IMR-90 (cell line): ENCODE data around the gene AUTS2. TPM values are rescaled to one million over a fixed set of nuclear protein-coding genes. Genes with fewer than 3 reads are reported as not detected.

ENCODE experiments used
- ATAC-seq: fragments of 200-7000 bp; cut with Tn5 transposase; 2 replicates; pipeline ENCODE4 v1.9.1; 2020; ENCODE audit warnings: low read depth, mild to moderate bottlenecking, moderate library complexity
- BruUV-seq: library from RNA; stranded (reverse); fragments of 400-500 nt; replicated peaks from 2 replicates; lab custom pipeline; 2021; lab: Mats Ljungman, UMichigan
- CTCF ChIA-PET: fragments of 300-600 bp; formaldehyde crosslinking; extraction: SDS; loops from one replicate; lab custom pipeline; 2021; ENCODE audit warnings: antibody characterized with exemption; lab: Yijun Ruan, JAX
- POLR2A ChIA-PET: fragments of 300-600 bp; sonication (Branson Sonifier 250); formaldehyde crosslinking; loops from one replicate; lab custom pipeline; 2022; ENCODE audit warnings: antibody characterized with exemption; ENCODE audit not compliant: unreplicated experiment; lab: Charles Lee
- DNase-seq: peaks from one replicate; pipeline ENCODE4 v3.0.0; 2013
- H2AFZ ChIP-seq: replicated peaks from 2 replicates; pipeline ENCODE3; 2013; ENCODE audit warnings: low read length, mild to moderate bottlenecking; ENCODE audit not compliant: poor library complexity
- H2AK5ac ChIP-seq: 2 replicates; pipeline ENCODE4 v1.6.1; 2013; ENCODE audit warnings: low read depth, low read length, inconsistent platforms
- H2AK9ac ChIP-seq: replicated peaks from 2 replicates; pipeline ENCODE3; 2013; ENCODE audit warnings: mild to moderate bottlenecking, low read depth, low read length, moderate library complexity; ENCODE audit not compliant: poor library complexity
- H2BK120ac ChIP-seq: 2 replicates; pipeline ENCODE4 v1.6.1; 2013; ENCODE audit warnings: low read depth, low read length, inconsistent platforms
- H2BK15ac ChIP-seq: 3 replicates; pipeline ENCODE4 v1.6.1; 2013; ENCODE audit warnings: low read depth, low read length, inconsistent platforms
- H2BK20ac ChIP-seq: 2 replicates; pipeline ENCODE4 v1.6.1; 2013; ENCODE audit warnings: low read depth, mild to moderate bottlenecking, inconsistent platforms, low read length, moderate library complexity
- H2BK5ac ChIP-seq: 2 replicates; pipeline ENCODE4 v1.6.1; 2013; ENCODE audit warnings: mild to moderate bottlenecking, low read depth, low read length, inconsistent platforms; ENCODE audit not compliant: poor library complexity, severe bottlenecking
- H3K14ac ChIP-seq: replicated peaks from 2 replicates; pipeline ENCODE4 v1.6.1; 2013; ENCODE audit warnings: low read depth, low read length, inconsistent platforms
- H3K18ac ChIP-seq: 2 replicates; pipeline ENCODE4 v1.6.1; 2013; ENCODE audit warnings: low read depth, low read length, control low read depth
- H3K23ac ChIP-seq: 2 replicates; pipeline ENCODE4 v1.6.1; 2013; ENCODE audit warnings: low read depth, low read length, inconsistent platforms
- H3K27ac ChIP-seq: 2 replicates; pipeline ENCODE4 v1.5.1; 2013; ENCODE audit warnings: mild to moderate bottlenecking, control low read depth, low read length; ENCODE audit not compliant: insufficient read depth
- H3K27me3 ChIP-seq: 2 replicates; pipeline ENCODE4 v1.6.1; 2013; ENCODE audit warnings: low read length; ENCODE audit not compliant: control insufficient read depth, insufficient read depth
- H3K36me3 ChIP-seq: 2 replicates; pipeline ENCODE4 v1.6.1; 2013; ENCODE audit warnings: low read length, mixed read lengths; ENCODE audit not compliant: control insufficient read depth, insufficient read depth
- H3K4ac ChIP-seq: 2 replicates; pipeline ENCODE4 v1.6.1; 2013; ENCODE audit warnings: low read depth, low read length, inconsistent platforms
- H3K4me1 ChIP-seq: 2 replicates; pipeline ENCODE4 v1.6.1; 2013; ENCODE audit warnings: low read length, mixed read lengths; ENCODE audit not compliant: control insufficient read depth, insufficient read depth
- H3K4me2 ChIP-seq: 2 replicates; pipeline ENCODE4 v1.6.1; 2013; ENCODE audit warnings: low read depth, mild to moderate bottlenecking, control low read depth, low read length, moderate library complexity
- H3K4me3 ChIP-seq: 2 replicates; pipeline ENCODE4 v1.5.1; 2013; ENCODE audit warnings: low read depth, mild to moderate bottlenecking, control low read depth, low read length, moderate library complexity; ENCODE audit not compliant: insufficient read depth
- H3K56ac ChIP-seq: 2 replicates; pipeline ENCODE4 v1.6.1; 2013; ENCODE audit warnings: low read length, inconsistent platforms; ENCODE audit not compliant: insufficient read depth; ENCODE audit errors: extremely low read depth
- H3K79me1 ChIP-seq, 2 experiments: 2 replicates each; pipeline ENCODE4 v1.6.1; 2013; ENCODE audit warnings: low read length in 2 of 2, inconsistent platforms in 1 of 2, low read depth in 1 of 2
- H3K9ac ChIP-seq: 2 replicates; pipeline ENCODE4 v1.6.1; 2013; ENCODE audit warnings: low read depth, low read length, control low read depth
- H3K9me1 ChIP-seq: 2 replicates; pipeline ENCODE4 v1.6.1; 2013; ENCODE audit warnings: low read length, inconsistent platforms; ENCODE audit not compliant: insufficient read depth
- H3K9me3 ChIP-seq: 2 replicates; pipeline ENCODE4 v1.6.1; 2013; ENCODE audit warnings: low read length; ENCODE audit not compliant: control insufficient read depth, insufficient read depth
- H4K20me1 ChIP-seq: 2 replicates; pipeline ENCODE4 v1.6.1; 2013; ENCODE audit warnings: low read length, inconsistent platforms; ENCODE audit not compliant: insufficient read depth
- H4K5ac ChIP-seq: 2 replicates; pipeline ENCODE4 v1.6.1; 2013; ENCODE audit warnings: mild to moderate bottlenecking, low read depth, low read length, control low read depth
- H4K8ac ChIP-seq, 2 experiments: 2 replicates each; pipeline ENCODE4 v1.6.1; 2013; ENCODE audit warnings: low read depth in 2 of 2, low read length in 2 of 2, control low read depth in 1 of 2, inconsistent platforms in 1 of 2
- H4K91ac ChIP-seq: 2 replicates; pipeline ENCODE4 v1.6.1; 2013; ENCODE audit warnings: low read depth, low read length, inconsistent platforms; ENCODE audit not compliant: insufficient read depth
- BHLHE40 ChIP-seq: fragments of 150-350 bp; IDR thresholded peaks from 2 replicates; pipeline ENCODE4 v1.6.1; 2016; ENCODE audit warnings: mild to moderate bottlenecking, low read depth, low read length
- CHD1 ChIP-seq: IDR thresholded peaks from 2 replicates; pipeline ENCODE4 v1.6.1; 2012; ENCODE audit warnings: low read depth, low read length, improper control_type of control experiment
- CTCF ChIP-seq: conservative IDR thresholded peaks from 2 replicates; pipeline ENCODE4 v1.5.1; 2012; ENCODE audit warnings: mild to moderate bottlenecking, low read depth, low read length, improper control_type of control experiment
- MAZ ChIP-seq: IDR thresholded peaks from 2 replicates; pipeline ENCODE4 v1.6.1; 2012; ENCODE audit warnings: low read depth, mild to moderate bottlenecking, low read length, improper control_type of control experiment, moderate library complexity, borderline replicate concordance
- MXI1 ChIP-seq: IDR thresholded peaks from 2 replicates; pipeline ENCODE4 v1.6.1; 2012; ENCODE audit warnings: low read depth, mild to moderate bottlenecking, low read length, moderate library complexity, borderline replicate concordance
- POLR2A ChIP-seq: IDR thresholded peaks from 2 replicates; pipeline ENCODE4 v1.6.1; 2012; ENCODE audit warnings: mild to moderate bottlenecking, low read depth, low read length
- RAD21 ChIP-seq: IDR thresholded peaks from 2 replicates; pipeline ENCODE4 v1.6.1; 2012; ENCODE audit warnings: low read length, improper control_type of control experiment
- RCOR1 ChIP-seq: IDR thresholded peaks from 2 replicates; pipeline ENCODE4 v1.6.1; 2012; ENCODE audit warnings: mild to moderate bottlenecking, low read length, improper control_type of control experiment; ENCODE audit not compliant: insufficient replicate concordance
- RFX5 ChIP-seq: IDR thresholded peaks from 2 replicates; pipeline ENCODE4 v1.8.0; 2012; ENCODE audit warnings: low read depth, mild to moderate bottlenecking, low read length, moderate library complexity
- SMC3 ChIP-seq: fragments of 150-350 bp; IDR thresholded peaks from 2 replicates; pipeline ENCODE4 v1.6.1; 2016; ENCODE audit warnings: low read depth, mild to moderate bottlenecking, antibody characterized with exemption, low read length, moderate library complexity
- WGBS, 2 experiments: methylation state at CpG; one replicate each; pipeline versions ENCODE4 v1.1.5 to v1.1.7; 2013; ENCODE audit warnings: missing lambda C conversion rate in 2 of 2; ENCODE audit not compliant: insufficient read length in 1 of 2; ENCODE audit errors: extremely low coverage in 2 of 2; 5-methylcytosine and 5-hydroxymethylcytosine counted together
- dilution Hi-C: fragments of 300-500 bp; cut with HindIII; formaldehyde crosslinking; loops from one replicate; pipeline ENCODE4 v1.14.3; 2018; ENCODE audit warnings: low sequenced_read_pairs; ENCODE audit not compliant: unreplicated experiment
- in situ Hi-C: fragments of 300-500 bp; cut with MboI; formaldehyde crosslinking; loops from 3 replicates; pipeline ENCODE4 v1.14.3; 2019; ENCODE audit warnings: low sequenced_read_pairs, inconsistent platforms, mixed read lengths
- intact Hi-C: fragments of 100-400 bp; cut with micrococcal nuclease; formaldehyde crosslinking; loops from 2 replicates; pipeline ENCODE4 v1.10.0; 2022
- polyA plus RNA-seq, 3 experiments: library from polyadenylated mRNA; depleted of rRNA; stranded (reverse); fragments of >200 nt; gene quantifications; 2 replicates each; pipeline ENCODE4 v1.2.3, GENCODE V29; 2012; ENCODE audit warnings: low replicate concordance in 1 of 3
- total RNA-seq: library from RNA; depleted of rRNA; stranded (reverse); fragments of >200 nt; gene quantifications from 2 replicates; pipeline ENCODE4 v1.2.3, GENCODE V29; 2012
- TF ChIP-seq, protein P1 (sequence below): fragments of 150-350 bp; IDR thresholded peaks from 2 replicates; pipeline ENCODE4 v1.6.1; 2016; ENCODE audit warnings: low read depth, mild to moderate bottlenecking, low read length, moderate library complexity, borderline replicate concordance

Gene AUTS2
- total and polyA plus RNA-seq, 2 of the 4 experiments (the other 2 are of a cell fraction) = 0.90 to 3.0 TPM

DNA sequence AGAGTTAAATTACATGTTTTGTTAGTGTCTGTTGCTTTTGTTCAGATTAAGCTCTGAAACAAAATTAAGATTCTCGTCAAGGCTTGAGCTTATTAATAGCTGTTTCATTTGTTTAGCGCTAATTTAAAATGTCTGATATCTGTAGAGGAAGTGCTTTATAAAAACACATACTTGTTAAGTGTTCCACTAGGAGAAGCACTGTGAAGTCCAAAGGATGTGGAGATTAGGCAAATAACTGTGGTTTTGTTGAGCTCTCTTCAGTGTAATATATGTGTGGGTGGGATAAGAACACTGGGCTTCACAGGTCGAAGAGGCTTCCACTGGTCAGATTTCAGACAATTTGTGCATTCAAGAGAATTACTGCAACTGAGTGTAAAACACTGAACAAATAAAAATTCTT is 242.0 kb downstream of the AUTS2 start:
- TF ChIP-seq RFX5 = no peak
- TF ChIP-seq BHLHE40 = no peak
- TF ChIP-seq CHD1 = no peak
- TF ChIP-seq SMC3 = no peak
- TF ChIP-seq, protein P1, sequence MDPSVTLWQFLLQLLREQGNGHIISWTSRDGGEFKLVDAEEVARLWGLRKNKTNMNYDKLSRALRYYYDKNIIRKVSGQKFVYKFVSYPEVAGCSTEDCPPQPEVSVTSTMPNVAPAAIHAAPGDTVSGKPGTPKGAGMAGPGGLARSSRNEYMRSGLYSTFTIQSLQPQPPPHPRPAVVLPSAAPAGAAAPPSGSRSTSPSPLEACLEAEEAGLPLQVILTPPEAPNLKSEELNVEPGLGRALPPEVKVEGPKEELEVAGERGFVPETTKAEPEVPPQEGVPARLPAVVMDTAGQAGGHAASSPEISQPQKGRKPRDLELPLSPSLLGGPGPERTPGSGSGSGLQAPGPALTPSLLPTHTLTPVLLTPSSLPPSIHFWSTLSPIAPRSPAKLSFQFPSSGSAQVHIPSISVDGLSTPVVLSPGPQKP = no peak
- TF ChIP-seq CTCF = no peak
- no peak for TF ChIP-seq MAZ
- no peak for TF ChIP-seq RAD21
- no peak for TF ChIP-seq POLR2A
- no peak for TF ChIP-seq RCOR1
- no peak for TF ChIP-seq MXI1
- H3K36me3 ChIP-seq = no peaks in the 10 kb centered on the region
- H3K9ac ChIP-seq = no peak overlapping the region
- H3K56ac ChIP-seq = no peak overlapping the region
- H3K9me3 ChIP-seq = no peaks in the 10 kb centered on the region
- H4K20me1 ChIP-seq = no peaks in the 10 kb centered on the region
- no peak overlapping the region for H2BK120ac ChIP-seq
- intact Hi-C loops = no loop called here
- H3K14ac ChIP-seq = no peak overlapping the region
- no peak overlapping the region for H4K5ac ChIP-seq
- H3K23ac ChIP-seq = no peak overlapping the region
- no peak overlapping the region for H2AK5ac ChIP-seq
- no peak overlapping the region for H3K27ac ChIP-seq
- ChIA-PET POLR2A (no interaction called here), CTCF (no interaction called here)
- H3K18ac ChIP-seq = no peak overlapping the region
- no peak overlapping the region for H3K4ac ChIP-seq
- in situ Hi-C loops = no loop called here
- ATAC-seq (no peak), DNase-seq (no peak)
- BruUV-seq = no TSS peak
- no peak overlapping the region for H3K4me2 ChIP-seq
- H4K91ac ChIP-seq = no peak overlapping the region
- H3K79me1 ChIP-seq = no peaks in the 10 kb centered on the region
- H3K9me1 ChIP-seq = no peaks in the 10 kb centered on the region
- H3K27me3 ChIP-seq = no peaks in the 10 kb centered on the region
- no peak overlapping the region for H4K8ac ChIP-seq
- WGBS, 2 experiments = no CpG with 5 or more reads among the region's 3 CpGs
- H2BK5ac ChIP-seq = no peak overlapping the region
- no peak overlapping the region for H2BK20ac ChIP-seq
- H2AFZ ChIP-seq = no peak overlapping the region
- H2AK9ac ChIP-seq = no peak overlapping the region
- dilution Hi-C loops = no loop called here
- no peaks in the 10 kb centered on the region for H3K4me1 ChIP-seq
- H3K4me3 ChIP-seq = no peak overlapping the region
- H2BK15ac ChIP-seq = no peak overlapping the region
